Cardiac muscle cell (in vitro differentiated cells and primary cell): ENCODE data around the gene TUBE1. TPM values are rescaled to one million over a fixed set of nuclear protein-coding genes. Genes with fewer than 3 reads are reported as not detected.
A peak's percentile ranks its signal among the peaks of the same experiment; 100 is the strongest.

Experiments
- DNase-seq, 2 donors: peaks; one replicate each; pipeline versions ENCODE4 v3.0.0 to v3.0.0-alpha.2; 2010 to 2017; ENCODE audit warnings: low read depth in 1 of 2, low spot score in 1 of 2
- H3K27ac ChIP-seq: fragments of 200-600 bp; sonication (generic); 2 replicates; pipeline ENCODE4 v1.5.1; 2016
- H3K27me3 ChIP-seq: fragments of 200-600 bp; sonication (generic); 2 replicates; pipeline ENCODE4 v1.6.0; 2016; ENCODE audit warnings: control low read depth
- H3K36me3 ChIP-seq: fragments of 200-600 bp; sonication (generic); 2 replicates; pipeline ENCODE4 v1.5.1; 2016; ENCODE audit warnings: control low read depth
- H3K4me1 ChIP-seq: fragments of 200-600 bp; sonication (generic); 2 replicates; pipeline ENCODE4 v1.8.1; 2017; ENCODE audit warnings: low read depth, mild to moderate bottlenecking, mixed run types
- H3K4me3 ChIP-seq: fragments of 200-600 bp; sonication (generic); 2 replicates; pipeline ENCODE4 v1.5.1; 2016; ENCODE audit warnings: mild to moderate bottlenecking
- H3K9me3 ChIP-seq: fragments of 200-600 bp; sonication (generic); 2 replicates; pipeline ENCODE4 v1.5.1; 2017; ENCODE audit warnings: low read depth, mild to moderate bottlenecking, control low read depth
- polyA plus RNA-seq: library from polyadenylated mRNA; unstranded; fragments of >200 nt; fragmentation: Nextera tagmentation; extraction: Ambion mirVana; gene quantifications from 2 replicates; pipeline ENCODE4 v1.2.1, GENCODE V29; 2016
- total RNA-seq: library from RNA; depleted of rRNA; stranded (reverse); fragments of >200 nt; gene quantifications from 2 replicates; pipeline ENCODE4 v1.2.3, GENCODE V29; 2016
- TF ChIP-seq, protein P1 (sequence below): IDR thresholded peaks from 2 replicates; pipeline ENCODE4 v1.5.1; 2012; ENCODE audit warnings: low read depth, mild to moderate bottlenecking, low read length

The TUBE1 gene, protein sequence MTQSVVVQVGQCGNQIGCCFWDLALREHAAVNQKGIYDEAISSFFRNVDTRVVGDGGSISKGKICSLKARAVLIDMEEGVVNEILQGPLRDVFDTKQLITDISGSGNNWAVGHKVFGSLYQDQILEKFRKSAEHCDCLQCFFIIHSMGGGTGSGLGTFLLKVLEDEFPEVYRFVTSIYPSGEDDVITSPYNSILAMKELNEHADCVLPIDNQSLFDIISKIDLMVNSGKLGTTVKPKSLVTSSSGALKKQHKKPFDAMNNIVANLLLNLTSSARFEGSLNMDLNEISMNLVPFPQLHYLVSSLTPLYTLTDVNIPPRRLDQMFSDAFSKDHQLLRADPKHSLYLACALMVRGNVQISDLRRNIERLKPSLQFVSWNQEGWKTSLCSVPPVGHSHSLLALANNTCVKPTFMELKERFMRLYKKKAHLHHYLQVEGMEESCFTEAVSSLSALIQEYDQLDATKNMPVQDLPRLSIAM
- 27.6 and 42.8 TPM in 2 replicates for total RNA-seq
- 22.5 and 23.9 TPM in 2 replicates for polyA plus RNA-seq

DNA sequence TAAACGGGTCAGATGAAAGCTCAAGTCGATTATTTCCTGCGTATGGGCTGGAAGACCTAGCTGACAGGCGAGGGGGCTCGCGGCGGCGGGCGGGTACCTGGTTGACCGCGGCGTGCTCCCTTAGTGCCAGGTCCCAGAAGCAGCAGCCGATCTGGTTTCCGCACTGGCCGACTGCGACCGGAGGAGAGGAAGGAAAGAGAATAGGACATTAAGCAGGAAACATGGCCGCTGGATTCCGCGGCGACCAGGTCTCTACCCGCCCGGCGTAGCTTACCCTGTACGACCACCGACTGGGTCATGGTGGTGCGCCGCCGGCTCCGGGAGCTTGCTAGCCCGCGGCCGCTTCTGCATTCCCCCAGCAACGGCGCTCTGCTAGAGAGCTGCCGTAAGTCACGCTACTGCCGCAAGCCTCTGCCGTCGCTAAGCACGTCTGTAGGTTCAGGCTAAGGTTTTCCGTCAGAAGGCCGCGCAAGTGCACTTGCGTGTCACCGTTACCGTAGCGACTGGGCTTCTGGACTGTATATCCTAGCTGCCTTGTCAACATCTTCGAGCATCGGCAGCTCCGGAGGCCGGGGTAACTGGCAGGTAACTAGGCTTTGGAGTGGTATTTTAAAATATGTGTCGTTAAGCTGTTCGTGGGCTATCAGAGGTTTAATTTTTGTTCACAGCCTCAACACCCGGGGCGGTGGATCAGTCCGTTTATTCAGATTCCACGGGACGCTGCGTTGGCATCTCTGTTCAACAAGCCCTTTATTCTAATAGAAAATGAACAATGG, at the start of gene TUBE1, which contains the start of gene FAM229B:
TSS of gene TUBE1 (minus strand) at position 347 of the 776 bp plus-strand sequence. CDS start at position 299, 48 bp downstream.
TSS of gene FAM229B (plus strand) at position 456 of the 776 bp plus-strand sequence. CDS start 11,693 bp downstream, outside the sequence.
- TF ChIP-seq, protein P1, sequence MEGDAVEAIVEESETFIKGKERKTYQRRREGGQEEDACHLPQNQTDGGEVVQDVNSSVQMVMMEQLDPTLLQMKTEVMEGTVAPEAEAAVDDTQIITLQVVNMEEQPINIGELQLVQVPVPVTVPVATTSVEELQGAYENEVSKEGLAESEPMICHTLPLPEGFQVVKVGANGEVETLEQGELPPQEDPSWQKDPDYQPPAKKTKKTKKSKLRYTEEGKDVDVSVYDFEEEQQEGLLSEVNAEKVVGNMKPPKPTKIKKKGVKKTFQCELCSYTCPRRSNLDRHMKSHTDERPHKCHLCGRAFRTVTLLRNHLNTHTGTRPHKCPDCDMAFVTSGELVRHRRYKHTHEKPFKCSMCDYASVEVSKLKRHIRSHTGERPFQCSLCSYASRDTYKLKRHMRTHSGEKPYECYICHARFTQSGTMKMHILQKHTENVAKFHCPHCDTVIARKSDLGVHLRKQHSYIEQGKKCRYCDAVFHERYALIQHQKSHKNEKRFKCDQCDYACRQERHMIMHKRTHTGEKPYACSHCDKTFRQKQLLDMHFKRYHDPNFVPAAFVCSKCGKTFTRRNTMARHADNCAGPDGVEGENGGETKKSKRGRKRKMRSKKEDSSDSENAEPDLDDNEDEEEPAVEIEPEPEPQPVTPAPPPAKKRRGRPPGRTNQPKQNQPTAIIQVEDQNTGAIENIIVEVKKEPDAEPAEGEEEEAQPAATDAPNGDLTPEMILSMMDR: no peak
- H3K4me1 ChIP-seq: peaks cover 4% of the 10 kb centered on the region
- H3K4me3 ChIP-seq: peak within 1 kb of the TSS; percentile 50
- H3K36me3 ChIP-seq: no peaks in the 10 kb centered on the region
- DNase-seq: peak; percentile 98
- H3K9me3 ChIP-seq: no peaks in the 10 kb centered on the region
- peak within 1 kb of the TSS; percentile 87 for H3K27ac ChIP-seq
- no peaks in the 10 kb centered on the region for H3K27me3 ChIP-seq

DNA sequence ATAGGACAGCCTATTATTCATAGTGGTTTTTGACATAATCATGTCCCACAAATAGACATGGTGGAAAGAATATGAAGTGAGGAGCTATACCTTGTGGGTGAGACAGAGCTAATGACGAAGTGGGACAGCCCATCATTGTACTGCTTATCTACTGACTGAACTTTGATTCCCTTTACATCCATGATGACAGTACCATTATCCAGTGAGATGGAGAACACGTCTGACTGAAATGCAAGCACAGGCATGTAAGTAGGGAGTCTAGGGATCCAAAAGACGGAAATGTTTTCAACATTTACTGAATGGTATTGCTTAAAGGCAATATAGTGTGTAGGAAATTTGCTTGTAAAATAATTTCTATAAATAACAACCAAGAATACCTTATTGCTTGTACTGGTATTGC, 43.6 kb upstream of the TUBE1 start:
- no peaks in the 10 kb centered on the region for H3K27me3 ChIP-seq
- TF ChIP-seq, protein P1: no peak
- peak overlapping the region; percentile 0 for H3K27ac ChIP-seq
- H3K9me3 ChIP-seq: no peaks in the 10 kb centered on the region
- peaks cover 94% of the 10 kb centered on the region for H3K36me3 ChIP-seq
- H3K4me1 ChIP-seq: no peaks in the 10 kb centered on the region
- H3K4me3 ChIP-seq: no peak overlapping the region
- no peak for DNase-seq

DNA sequence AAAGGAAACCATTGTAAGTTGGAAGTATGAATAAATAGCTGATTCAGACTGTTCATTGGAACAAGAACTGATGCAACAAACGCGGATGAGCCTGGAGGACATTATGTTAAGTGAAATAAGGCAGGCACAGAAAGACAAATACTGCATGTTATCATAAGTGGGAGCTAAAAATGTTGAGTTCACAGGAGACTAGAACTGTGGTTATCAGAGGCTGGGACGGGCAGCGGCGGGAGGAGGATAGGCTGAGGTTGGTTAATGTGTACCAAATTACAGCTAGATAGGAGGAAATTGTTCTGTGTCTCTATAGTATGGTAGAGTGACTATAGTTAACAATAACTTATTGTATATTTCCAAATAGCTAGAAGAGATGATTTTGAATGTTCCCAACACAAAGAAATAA, 40.9 kb upstream of the TUBE1 start:
- DNase-seq: no peak
- Histone ChIP-seq H3K27ac (no peak overlapping the region), H3K36me3 (peaks cover 88% of the 10 kb centered on the region), H3K4me3 (no peak overlapping the region), H3K27me3 (no peaks in the 10 kb centered on the region), H3K4me1 (no peaks in the 10 kb centered on the region), H3K9me3 (no peaks in the 10 kb centered on the region)
- TF ChIP-seq, protein P1: no peak

DNA sequence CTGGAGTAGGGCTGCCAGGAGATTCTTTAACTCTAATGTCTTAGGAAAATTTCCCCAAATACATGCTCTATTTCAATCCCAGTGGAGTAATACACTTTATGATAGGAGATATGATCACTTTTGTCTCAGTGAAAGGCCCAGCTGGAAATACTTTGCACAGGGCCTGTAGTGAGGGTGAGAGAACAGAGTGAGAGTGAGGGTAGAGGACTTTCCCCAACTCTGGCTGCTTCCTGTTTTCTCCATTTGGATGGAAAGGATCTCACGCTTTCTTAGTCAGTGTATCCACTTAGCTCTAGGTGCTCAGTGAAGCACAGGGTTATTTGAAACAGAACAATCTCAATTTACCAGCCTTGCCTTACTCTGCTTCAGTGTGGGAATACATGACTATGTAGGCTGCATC, 36.7 kb upstream of the TUBE1 start:
- Histone ChIP-seq H3K36me3 (peaks cover 93% of the 10 kb centered on the region), H3K4me3 (no peak overlapping the region), H3K27ac (peak overlapping the region; percentile 13), H3K4me1 (no peaks in the 10 kb centered on the region), H3K9me3 (no peaks in the 10 kb centered on the region), H3K27me3 (no peaks in the 10 kb centered on the region)
- no peak for DNase-seq
- TF ChIP-seq, protein P1: no peak

DNA sequence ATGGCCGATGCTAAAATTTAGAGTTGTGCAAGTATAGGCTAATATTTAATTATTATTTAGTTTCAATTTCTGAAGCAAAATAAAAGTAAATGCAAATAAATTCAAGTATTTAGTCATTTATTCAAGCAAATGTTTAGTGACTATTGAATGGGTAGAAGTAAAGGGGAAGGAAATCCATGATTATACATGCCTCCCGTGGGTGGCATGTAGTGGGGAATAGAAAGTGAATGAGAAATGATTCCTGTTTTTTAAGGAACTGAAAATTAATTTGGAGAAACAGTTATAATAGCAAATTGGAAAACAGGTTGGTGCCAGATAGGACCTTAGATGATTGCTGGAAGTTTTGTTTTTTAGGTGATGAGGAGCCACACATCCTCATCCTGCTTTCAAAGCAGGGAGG, 35.5 kb upstream of the TUBE1 start:
- Histone ChIP-seq H3K27ac (no peak overlapping the region), H3K36me3 (peaks cover 93% of the 10 kb centered on the region), H3K4me1 (no peaks in the 10 kb centered on the region), H3K4me3 (no peak overlapping the region), H3K27me3 (no peaks in the 10 kb centered on the region), H3K9me3 (no peaks in the 10 kb centered on the region)
- no peak for DNase-seq
- TF ChIP-seq, protein P1: no peak
